Measurements from ENCODE around the gene DHDH.

- TF ChIP-seq SUZ12 (IDR thresholded peaks at IDR 0.05; ENCODE audit: extremely low read depth, insufficient read depth, insufficient read length) (no peak), ZNF274 (IDR thresholded peaks at IDR 0.05; ENCODE audit: low read depth, low read length) (no peak), YY1 (IDR thresholded peaks at IDR 0.05; ENCODE audit: insufficient read depth, insufficient read length) (no peak)
Measured at GRCh38 chr19:48907671-48908070, 25.8 kb upstream of the DHDH start.
